Measurements from ENCODE around the gene LPP. TPM values are rescaled to one million over a fixed set of nuclear protein-coding genes. Genes with fewer than 3 reads are reported as not detected.
A peak's percentile ranks its signal among the peaks of the same experiment; 100 is the strongest.
"Not testable (repeated sequence)": the region's sequence is repeated elsewhere in the genome, so short reads cannot be mapped to it uniquely, and the experiment has no call there.

The LPP gene
- total RNA-seq, 1 donor from 2014 or later = 1,791 TPM

DNA sequence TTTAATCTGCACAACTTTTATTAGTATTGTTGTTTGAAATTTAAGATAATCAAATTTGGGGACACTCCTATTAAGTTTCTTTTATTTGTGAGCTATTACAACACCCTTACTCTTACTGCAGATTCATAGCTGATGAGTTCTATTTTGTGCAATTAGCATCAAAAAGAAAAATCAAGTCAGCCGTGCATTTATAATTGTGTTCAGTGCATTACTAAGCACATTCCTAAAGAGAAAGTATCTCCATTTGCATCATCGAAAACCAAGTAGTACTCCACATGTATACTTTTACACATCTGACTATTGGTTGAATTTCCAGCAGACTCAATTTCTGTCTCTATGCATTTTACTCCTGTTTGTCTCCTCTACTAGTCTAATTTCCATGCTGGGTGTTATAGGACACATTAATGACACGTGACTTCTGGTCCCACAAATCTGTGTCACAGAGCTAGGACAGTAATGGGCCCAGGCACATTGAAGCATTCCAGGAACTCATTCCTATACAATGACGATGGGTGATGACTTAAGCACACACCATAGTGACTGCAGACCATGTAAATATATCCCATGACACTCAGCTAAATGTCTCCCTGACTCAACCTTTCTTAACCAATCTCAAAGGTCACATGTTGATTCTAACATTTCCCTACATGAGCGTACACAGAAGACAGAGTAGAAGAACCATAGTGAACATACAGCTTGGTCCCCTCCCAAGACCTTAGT lies 477.5 kb downstream of the LPP start:
- Histone ChIP-seq H3K36me3 (no peaks in the 10 kb centered on the region), H3K9me3 (no peaks in the 10 kb centered on the region), H3K27me3 (no peaks in the 10 kb centered on the region), H3K4me3 (no peak overlapping the region), H3K4me1 (peaks cover 5 to 36% of the 10 kb centered on the region in 2 donors), H3K27ac (peak overlapping the region; percentile 5 to 33)
- no peak for DNase-seq (ENCODE audit: low spot score in 2 of 2)
- TF ChIP-seq, protein P1, sequence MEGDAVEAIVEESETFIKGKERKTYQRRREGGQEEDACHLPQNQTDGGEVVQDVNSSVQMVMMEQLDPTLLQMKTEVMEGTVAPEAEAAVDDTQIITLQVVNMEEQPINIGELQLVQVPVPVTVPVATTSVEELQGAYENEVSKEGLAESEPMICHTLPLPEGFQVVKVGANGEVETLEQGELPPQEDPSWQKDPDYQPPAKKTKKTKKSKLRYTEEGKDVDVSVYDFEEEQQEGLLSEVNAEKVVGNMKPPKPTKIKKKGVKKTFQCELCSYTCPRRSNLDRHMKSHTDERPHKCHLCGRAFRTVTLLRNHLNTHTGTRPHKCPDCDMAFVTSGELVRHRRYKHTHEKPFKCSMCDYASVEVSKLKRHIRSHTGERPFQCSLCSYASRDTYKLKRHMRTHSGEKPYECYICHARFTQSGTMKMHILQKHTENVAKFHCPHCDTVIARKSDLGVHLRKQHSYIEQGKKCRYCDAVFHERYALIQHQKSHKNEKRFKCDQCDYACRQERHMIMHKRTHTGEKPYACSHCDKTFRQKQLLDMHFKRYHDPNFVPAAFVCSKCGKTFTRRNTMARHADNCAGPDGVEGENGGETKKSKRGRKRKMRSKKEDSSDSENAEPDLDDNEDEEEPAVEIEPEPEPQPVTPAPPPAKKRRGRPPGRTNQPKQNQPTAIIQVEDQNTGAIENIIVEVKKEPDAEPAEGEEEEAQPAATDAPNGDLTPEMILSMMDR (IDR thresholded peaks at IDR 0.05) = no peak
- intact Hi-C loops (cut with DNase I) = no loop called here

DNA sequence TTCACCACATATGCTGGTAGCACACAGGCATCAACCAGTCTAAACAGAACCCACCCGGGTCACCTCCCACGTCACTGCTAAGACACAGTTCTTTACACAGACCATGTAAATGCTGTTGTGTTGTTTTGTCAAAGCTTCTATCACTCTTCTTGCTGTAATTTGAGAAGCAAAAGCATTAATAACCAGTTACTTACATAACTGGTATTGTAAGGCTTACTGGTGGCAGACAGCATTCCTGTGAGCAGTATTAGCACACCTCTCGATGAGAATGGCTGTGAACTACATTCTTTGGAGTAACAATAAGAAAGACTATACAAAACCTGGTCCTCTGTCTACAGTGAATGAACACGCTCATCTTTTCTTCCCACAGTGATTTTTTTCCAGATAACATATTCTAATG lies 479.2 kb downstream of the LPP start:
- TF ChIP-seq, protein P1 (IDR thresholded peaks at IDR 0.05) = no peak
- DNase-seq (ENCODE audit: low spot score in 2 of 2) = no peak
- Histone ChIP-seq H3K27me3 (no peaks in the 10 kb centered on the region), H3K36me3 (no peaks in the 10 kb centered on the region), H3K9me3 (no peaks in the 10 kb centered on the region), H3K4me3 (no peak overlapping the region), H3K27ac (peak overlapping the region in 1 of 2 donors; percentile 33), H3K4me1 (peaks cover 5 to 26% of the 10 kb centered on the region in 2 donors)
- intact Hi-C loops (cut with DNase I) = no loop called here

DNA sequence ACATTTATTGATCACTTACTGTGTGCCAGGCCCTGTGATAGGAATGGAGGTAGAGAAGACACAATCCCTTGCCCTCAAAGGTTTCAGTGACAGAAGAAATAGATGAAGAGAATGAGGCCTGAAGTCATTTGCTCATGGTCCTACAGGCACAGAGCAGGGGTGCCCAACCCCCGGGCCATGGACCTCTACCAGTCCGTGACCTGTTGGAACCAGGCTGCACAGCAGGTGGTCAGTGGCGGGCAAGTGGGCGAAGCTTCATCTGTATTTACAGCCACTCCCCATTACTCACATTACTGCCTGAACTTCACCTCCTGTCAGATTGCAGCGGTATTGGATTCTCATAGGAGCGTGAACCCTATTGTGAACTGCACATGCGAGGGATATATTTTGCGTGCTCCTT lies 480.3 kb downstream of the LPP start:
- intact Hi-C loops (cut with DNase I) = no loop called here
- no peak for DNase-seq (ENCODE audit: low spot score in 2 of 2)
- H3K27ac ChIP-seq = peak overlapping the region in 1 of 2 donors; percentile 0
- H3K9me3 ChIP-seq = no peaks in the 10 kb centered on the region
- no peaks in the 10 kb centered on the region for H3K36me3 ChIP-seq
- H3K27me3 ChIP-seq = no peaks in the 10 kb centered on the region
- peaks cover 5 to 18% of the 10 kb centered on the region in 2 donors for H3K4me1 ChIP-seq
- TF ChIP-seq, protein P1 (IDR thresholded peaks at IDR 0.05) = no peak
- no peak overlapping the region for H3K4me3 ChIP-seq

DNA sequence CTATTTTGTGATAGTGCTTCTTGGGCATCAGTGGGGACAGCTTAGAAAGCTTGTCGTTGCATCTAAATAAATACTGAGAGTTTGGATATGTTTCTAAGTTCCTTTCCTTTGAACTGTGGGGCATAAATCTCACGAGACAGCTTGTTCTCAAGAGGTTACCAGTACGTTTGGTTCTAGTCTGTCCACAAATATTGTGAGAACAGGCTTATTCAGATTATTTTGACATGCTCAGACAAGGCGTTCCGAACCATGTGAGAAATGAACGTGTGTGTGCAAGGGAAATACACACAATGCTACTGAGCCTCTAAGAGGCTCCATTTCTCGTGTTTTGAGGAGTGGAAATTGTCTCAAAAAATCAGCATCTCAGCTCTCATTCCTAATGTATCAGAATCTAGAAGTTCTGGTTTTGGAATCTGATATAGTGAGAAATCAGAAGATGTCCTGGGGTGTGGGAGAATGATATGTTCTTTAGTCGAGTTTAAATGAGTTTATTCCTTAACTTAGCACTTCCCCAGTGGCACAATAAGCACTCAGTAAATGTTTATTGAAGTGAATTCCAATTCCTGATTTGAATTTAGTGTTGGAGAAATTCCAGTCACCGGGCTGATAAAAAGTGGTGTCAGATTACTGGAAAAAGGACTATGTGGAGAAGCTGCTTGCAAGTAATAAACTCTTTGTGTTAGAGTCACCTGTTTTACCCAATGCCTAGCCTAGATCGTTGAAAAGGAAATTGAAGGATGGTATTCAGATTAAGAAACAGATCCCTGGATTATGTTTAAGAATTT lies 481.5 kb downstream of the LPP start:
- no peaks in the 10 kb centered on the region for H3K9me3 ChIP-seq
- TF ChIP-seq, protein P1 (IDR thresholded peaks at IDR 0.05) = no peak
- no peaks in the 10 kb centered on the region for H3K36me3 ChIP-seq
- intact Hi-C loops (cut with DNase I) = no loop called here
- peaks cover 5 to 18% of the 10 kb centered on the region in 2 donors for H3K4me1 ChIP-seq
- no peak overlapping the region for H3K4me3 ChIP-seq
- peak overlapping the region in 1 of 2 donors; percentile 36 for H3K27ac ChIP-seq
- H3K27me3 ChIP-seq = no peaks in the 10 kb centered on the region
- DNase-seq (ENCODE audit: low spot score in 2 of 2) = no peak

DNA sequence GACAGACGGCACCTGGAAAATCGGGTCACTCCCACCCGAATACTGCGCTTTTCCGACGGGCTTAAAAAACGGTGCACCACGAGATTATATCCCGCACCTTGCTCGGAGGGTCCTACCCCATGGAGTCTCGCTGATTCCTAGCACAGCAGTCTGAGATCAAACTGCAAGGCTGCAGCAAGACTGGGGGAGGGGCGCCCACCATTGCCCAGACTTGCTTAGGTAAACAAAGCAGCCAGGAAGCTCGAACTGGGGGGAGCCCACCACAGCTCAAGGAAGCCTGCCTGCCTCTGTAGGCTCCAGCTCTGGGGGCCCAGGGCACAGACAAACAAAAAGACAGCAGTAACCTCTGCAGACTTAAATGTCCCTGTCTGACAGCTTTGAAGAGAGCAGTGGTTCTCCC lies 482.3 kb downstream of the LPP start:
- DNase-seq (ENCODE audit: low spot score in 2 of 2); H3K9me3 ChIP-seq; H3K27ac ChIP-seq; intact Hi-C loops (cut with DNase I); H3K36me3 ChIP-seq; H3K4me3 ChIP-seq; H3K27me3 ChIP-seq: not testable (repeated sequence)
- H3K4me1 ChIP-seq = peaks cover 5 to 18% of the 10 kb centered on the region in 2 donors

DNA sequence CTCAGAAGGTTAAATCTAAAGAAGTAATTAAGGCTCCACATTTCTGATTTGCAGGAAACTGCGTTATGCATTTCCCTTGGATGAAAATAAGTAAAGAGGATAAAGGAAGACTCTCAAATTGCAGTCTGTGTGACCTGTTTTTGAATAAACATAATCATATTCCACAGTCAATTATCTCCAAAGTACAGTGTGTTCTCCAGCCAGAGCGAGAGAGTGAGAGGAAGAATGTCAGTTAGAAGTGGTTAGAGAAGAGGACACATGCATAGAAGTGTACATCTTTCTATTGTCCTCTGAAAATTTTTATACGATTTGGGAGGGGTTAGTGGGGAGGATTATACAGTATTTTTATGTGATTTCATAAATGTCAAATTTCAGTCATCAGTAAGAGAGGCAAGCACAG lies 487.1 kb downstream of the LPP start:
- Histone ChIP-seq H3K9me3 (no peaks in the 10 kb centered on the region), H3K36me3 (no peaks in the 10 kb centered on the region), H3K27me3 (no peaks in the 10 kb centered on the region), H3K4me3 (no peak overlapping the region), H3K4me1 (peaks cover 0 to 14% of the 10 kb centered on the region in 2 donors), H3K27ac (no peak overlapping the region)
- intact Hi-C loops (cut with DNase I) = no loop called here
- no peak for DNase-seq (ENCODE audit: low spot score in 2 of 2)
- TF ChIP-seq, protein P1 (IDR thresholded peaks at IDR 0.05) = no peak
